Activated CD4-positive, CD25-positive, alpha-beta regulatory T cell treated with anti-CD3 and anti-CD28 coated beads, Interleukin-2, amount 50 U/mL, for 72 hours (primary cell): ENCODE measurements around the gene ZNF573.

Experiments
- DNase-seq: peaks from one replicate; pipeline ENCODE4 v3.0.0; 2021

Gene ZNF573

GRCh38 chr19:37692956-37693620 lies 86.3 kb downstream of the ZNF573 start:
- DNase-seq: no peak

DNA sequence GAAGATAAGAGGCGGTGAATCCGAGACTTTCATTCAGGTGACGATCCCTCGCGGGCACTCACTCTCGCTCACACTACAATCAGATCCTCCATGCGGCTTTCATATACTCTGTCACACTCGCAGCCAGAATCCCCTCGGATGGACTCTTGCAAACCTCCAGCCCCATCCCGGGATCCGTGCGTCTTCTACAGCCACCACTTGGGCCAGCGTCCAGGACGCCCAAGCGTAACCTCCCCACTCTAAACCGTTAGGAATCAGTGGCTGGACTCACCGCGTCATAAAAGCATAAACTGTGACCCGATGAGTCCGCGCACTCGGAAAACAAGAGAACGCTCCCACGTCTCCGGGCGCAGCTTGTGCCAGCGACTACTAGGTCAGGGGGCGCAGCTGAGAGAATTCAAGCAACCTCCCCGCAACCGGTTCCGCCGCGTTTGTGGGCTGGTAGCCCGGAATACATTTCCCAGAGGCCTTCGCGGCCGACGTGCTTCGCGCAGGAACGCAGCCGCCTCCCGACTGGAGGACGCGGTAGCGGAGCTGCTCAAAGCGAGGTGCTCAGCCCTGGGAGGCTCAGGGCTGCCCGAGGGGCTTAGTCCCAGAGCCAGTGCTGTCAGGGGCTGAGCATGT lies 87.4 kb downstream of the ZNF573 start:
- peak; percentile 73 for DNase-seq
